CD4-positive, alpha-beta T cell treated with Interleukin-17A for 1 hour (primary cell): ENCODE results near the gene MAPKAPK3.

Source experiments
- DNase-seq: peaks from one replicate; pipeline ENCODE4 v3.0.0-alpha.2; 2020

Gene MAPKAPK3

DNA sequence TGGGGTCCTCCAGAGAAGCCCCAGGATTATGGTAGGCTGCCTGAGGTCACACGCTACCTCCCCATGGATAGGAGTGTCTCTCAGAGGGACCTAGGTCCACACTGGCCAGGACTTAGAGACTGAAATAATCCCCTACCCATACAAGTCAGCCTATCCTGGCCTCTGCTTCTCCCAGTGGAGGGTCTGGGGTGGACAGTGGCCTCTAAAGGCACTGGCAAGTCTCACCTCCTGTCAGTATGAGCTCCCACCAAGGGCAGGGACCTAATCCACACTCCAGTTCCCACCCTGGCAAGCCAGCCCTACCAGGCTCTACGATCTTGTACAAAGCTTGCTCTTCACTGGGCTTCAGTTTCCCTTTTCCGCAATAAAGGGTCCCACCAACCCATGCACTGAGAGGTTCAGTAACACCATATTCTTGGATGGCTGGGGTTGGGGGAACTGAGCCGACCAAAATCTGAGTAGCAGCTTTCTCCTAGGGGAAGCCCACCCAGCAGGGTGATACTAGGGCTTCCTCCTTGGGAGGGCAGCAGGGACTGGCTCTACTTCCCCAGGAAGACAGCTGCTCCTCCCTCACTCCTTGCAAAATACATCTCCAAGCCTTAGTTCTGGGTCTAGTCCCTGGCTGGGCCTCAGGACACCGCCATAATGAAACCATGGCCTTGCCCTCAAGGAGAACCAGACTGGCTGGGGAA lies 7.7 kb upstream of the MAPKAPK3 start:
- no peak for DNase-seq

DNA sequence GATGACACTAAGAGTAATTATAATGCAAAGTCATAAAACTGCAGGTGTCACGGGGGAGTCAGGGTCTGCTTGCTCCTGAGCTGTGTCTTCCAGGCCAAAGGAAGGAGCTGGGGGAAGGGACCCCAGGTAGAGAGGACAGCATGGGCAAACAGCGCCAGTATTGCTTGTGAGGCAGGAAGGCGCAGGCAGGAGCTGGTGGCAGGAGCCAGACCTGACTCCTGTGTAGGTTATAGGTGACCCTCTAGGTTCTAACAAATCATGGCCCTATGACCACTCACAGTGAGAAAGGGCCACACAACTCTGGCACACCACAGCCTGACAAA lies 7.2 kb upstream of the MAPKAPK3 start:
- no peak for DNase-seq

DNA sequence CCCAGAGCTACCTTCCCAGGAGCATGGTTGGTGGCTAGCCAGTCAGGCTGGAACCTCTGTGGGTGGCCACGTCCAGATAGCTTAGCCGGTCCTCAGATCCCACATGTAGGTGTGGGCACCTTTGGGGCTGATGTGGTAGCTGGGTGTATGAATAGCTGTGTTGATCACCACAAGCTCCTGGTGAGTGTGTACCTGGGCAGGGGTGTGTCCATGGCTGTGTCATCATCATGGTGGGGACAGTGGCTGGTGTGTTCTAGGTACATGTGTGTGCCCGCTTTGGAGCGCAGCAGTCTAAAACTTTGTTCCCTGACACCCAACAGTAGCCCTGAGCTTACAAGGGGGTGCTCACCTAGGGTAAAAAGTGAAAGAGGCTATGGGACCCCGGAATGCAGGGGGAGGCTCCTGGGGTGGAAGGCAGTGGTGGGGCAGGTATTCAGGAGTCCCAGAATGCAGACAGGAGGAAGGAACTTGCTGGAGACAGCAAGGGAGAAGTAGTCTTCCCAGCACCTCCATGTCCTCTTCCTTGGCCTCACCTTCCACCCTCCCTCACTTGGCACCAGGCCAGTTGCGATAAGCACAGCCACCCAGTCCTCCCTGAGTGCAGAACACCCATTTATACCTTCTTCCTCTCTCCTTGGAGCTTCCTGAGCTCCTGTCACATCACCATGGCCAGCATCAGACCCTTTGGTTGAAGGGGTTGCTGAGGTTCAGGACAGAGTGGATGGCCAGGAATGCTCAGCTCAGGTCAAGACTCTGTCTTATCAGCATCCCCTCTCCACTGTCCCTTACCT lies 6.6 kb upstream of the MAPKAPK3 start:
- no peak for DNase-seq

DNA sequence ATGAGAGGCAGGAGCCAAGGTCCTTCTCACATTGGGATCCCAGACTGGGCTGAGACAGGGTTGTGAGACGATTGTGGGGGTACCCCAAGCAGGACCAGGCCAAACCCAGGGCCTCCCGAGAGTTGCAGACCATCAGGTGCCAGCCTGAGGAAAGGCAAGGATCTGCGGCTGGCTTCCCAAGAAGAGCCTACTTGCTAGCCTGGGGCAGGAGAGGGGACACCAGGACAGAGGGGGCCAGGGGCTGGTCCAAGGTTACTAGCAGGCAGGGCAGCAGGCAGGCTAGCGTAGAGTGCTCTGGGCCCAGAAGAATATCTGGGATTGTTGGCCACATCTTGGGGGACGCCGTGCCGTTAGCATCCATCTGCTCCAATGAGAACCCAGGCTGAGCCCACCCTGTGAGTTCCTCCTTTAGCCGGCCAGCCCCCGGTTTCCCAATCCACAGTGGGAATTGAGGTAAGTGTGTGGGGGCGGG lies 5.9 kb upstream of the MAPKAPK3 start:
- no peak for DNase-seq

DNA sequence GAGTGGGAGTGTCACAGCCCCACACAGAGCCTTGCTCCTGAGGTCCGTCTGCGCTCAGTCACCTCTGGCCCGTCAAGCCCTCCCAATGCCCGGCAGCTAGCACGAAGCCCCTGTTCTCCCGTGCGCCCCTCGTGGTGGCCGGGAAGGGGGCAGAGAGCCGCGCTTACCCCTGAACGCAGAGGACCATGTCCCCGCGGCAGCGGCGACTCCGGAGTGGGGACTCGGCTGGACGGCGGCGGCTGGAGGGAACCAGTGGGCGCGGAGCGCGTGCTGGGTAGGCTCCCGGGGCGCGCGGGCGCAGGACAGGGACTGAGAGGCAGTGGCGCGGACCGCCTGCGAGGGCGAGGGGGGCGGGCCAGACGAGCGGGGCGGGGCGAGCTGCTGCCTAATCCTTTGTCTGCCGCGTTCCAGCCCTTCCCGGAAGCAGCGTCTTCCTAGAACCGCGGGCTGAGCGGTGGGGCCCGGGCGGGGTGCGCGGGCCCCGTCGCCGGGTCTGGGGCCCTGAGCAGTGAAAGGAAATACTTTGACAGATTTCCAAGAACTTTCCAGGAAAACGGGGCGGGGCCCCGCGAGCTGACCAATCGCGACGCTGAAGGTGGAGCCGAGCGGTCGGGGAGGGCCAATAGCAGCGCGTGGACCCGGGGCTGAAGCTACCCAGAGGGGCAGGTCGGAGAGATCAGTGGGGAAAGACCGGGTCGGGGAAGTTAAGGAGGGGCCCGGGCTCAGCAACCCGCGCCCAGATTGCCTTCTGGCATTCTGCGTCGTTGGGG lies 5.3 kb upstream of the MAPKAPK3 start, which contains the start of gene CISH:
TSS of gene CISH (minus strand) at position 311 of the 770 bp plus-strand sequence. CDS start at position 187, 124 bp downstream.
- peak; percentile 96 for DNase-seq

DNA sequence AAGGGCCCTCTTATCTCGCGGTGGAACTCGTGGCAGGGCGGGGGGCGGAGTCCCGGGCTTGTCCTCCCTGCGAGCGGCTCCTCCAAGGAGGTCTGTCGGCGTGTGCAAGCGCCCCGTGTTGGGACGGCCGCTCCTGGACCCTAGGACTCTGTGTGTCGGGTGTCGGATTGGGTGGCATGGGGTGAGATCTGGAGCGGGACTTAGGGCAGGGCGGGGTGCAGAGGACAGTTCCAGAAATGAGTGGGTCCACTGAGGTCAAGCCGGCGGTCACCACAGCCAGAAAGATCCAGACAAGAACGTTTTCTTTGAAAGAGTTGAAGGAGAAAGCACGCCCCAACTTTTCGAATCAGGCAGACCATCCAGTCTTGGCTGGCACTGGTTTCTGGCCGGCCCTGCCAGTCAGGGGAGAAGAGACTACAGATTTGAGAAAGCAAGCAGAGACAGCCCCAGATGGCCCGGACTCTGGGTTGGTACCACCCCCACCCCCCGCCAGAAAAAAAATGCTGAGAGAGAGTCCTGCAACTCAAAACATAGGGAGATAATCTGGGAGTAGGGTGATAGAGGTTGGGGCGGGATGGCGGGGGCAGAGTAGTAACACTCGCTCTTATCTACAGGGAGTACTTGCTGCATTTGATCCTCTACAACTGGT lies 4.6 kb upstream of the MAPKAPK3 start:
- no peak for DNase-seq

DNA sequence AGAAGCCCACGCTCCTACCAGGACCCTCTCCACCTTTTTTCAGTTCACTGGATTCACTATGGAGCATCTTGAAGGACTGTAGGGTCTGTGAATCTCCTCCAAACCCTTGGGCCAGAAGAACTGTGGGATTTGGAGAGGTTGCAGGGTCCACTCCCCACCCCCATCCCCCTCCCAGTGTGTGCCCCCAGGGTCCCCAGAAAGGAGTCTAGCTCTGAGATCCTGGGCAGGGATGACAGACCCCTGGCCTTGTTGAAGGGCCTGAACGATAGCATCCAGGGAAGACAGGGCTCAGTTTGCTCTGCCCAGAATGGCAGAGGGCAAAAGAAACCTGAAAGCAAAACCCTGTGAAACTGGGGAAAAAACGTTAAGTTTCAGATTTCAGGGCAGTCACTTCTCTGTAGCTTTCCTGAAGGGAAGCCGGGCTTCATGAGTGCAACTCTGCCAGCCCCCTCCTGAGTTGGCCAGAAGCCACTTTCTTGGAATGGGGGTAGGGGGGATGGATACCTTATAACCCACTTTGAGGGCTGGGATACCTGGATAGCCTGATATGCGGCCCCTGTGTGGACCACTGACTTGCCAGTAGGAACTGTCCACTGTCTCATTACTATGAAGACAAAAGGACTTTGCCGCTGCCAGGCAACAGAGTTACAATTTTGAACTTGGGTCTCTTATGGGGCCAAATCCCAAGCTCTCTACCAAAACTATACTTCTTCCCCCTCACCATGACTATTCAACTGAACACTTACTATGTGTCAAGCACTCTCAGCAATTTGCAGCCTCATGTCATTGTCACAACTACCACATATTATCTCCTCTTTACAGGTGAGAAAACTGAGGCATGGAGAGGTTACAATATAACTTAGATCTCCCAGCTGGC lies 3.7 kb upstream of the MAPKAPK3 start:
- DNase-seq = no peak

DNA sequence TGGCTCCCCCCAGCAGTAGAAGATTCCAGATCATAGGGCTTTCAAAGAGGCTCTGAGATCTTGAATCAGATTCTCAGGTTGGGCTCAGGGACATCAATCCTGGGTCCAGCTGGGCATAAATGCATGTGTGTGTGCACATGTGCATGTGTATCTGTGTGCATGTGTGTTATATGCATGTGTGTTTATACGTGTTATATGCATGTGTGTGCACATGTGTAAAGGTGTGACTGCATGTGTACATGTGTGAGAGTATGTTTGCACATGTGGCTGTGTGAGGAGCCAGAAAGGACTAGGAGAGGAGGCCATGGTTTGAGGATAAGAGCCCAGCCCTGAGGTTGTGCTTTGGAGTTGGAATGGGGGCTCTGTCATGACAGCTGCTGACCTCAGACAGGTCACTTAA lies 1.8 kb upstream of the MAPKAPK3 start:
- no peak for DNase-seq

DNA sequence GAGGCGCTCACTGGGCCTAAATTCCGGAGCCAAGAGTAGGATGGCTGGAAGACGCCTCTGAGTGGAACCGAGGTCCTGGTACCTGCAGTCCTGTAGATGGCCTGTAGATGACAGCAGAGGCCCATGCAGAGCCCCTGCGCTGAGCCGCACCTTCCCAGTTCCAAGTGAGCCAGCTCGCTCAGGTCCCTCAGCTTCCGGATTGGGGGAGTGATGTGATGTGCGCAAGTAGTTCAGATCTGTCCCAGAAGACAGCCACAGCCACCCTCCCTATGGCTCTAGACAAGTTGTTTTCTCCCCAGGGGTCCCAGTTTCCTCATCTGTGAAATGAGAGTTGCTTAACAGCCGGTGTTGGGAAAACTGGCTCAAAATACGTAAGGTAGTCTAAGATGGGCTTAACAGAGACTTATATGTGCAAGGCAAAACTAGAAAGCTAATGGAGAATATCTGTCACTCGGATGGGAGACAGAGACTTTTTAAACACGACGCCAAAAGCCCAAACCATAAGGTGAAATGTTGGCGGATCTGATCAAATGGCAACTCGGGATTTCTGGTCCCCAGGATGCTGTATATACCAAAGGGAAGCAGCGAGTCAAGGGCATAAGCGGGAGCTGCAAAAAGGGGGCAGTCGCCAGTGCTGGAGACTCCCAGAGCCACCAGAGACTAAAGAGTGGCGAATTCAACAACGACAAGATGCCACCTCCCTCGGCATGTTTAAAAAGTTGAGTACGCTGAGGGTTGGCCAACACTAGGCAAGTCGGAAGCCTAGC lies 765 bp upstream of the MAPKAPK3 start:
- peak; percentile 86 for DNase-seq

DNA sequence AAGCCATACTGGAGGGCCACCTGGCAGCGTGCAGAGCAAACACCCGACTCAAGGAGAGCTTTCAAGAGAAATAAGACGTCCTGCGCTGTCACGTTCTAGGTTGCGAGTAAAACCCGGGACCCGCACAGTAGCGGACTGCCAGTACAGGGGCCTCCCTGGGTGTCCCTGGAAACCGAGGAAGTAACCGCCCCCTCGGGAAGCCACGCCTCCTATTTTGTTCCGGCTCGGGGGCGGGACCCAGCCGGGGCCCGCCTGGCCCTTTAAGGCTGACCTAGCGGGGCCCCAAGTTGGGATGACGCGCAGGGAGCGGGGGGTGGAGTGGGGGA lies 218 bp upstream of the MAPKAPK3 start:
- DNase-seq = peak; percentile 96

DNA sequence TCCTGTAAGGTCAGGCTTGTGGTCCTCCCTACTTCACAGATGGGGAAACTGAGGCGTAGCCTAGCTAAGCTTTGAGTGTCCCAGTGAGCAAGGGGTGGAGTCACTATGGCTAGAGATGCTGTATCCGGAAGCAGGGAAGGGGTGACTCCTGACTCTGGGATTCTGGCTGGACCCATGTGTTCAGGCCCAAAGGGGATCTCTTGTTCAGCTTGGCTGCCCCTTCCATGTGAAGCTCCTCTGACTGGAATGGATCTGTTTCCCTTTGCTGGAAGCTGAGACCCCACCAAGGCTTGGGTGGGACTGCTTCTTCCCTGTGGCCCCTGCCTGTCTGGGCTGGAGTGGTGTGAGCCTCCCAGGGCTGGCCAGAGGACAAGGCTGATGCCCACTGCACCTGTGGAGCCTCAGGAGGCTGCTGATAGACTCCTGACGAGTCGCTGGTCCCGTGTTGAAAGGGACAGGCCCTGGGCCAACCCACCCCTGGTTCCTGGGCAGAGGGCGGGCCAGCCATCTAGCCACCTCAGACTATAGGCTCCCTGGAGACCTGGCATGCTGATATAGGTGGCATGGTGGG lies 1.0 kb downstream of the MAPKAPK3 start:
- no peak for DNase-seq

DNA sequence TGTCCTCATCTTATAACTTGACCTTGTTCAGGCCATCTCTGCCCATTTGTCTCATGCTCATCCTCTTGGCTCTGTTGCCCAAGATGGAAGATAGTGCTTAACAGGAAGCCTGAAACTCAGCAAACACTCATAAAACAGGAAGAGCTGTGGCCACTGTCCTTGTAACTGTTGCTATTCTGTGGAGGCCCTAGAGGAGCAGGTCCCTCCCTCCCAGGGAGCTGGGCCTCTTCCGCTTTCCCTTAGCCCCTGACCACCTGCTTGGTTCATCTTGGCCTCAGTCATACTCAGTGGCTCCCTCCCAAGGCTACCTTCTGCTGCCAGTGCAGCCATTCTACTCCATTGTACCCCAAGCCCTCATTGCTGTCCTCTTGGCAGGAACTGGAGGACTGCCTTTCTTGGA lies 3.5 kb downstream of the MAPKAPK3 start:
- DNase-seq = no peak

DNA sequence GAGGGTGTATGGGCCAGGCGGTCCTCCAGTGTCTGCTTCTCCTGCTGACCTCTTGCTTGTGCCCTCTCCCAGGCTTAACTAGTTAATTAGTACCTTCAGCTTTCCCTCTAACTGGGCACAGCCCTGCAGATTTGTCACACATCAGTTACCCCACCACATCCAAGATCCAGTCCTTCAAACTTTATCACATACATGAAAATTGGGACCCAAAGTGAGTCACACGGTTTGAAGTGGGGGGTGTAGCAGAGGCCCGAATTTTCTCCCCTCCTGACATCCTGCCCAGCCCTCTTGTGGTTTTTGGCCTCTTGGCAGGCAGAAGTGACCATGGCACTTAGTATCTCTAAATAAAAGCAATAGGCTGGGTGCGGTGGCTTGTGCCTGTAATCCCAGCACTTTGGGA lies 3.9 kb downstream of the MAPKAPK3 start:
- no peak for DNase-seq

DNA sequence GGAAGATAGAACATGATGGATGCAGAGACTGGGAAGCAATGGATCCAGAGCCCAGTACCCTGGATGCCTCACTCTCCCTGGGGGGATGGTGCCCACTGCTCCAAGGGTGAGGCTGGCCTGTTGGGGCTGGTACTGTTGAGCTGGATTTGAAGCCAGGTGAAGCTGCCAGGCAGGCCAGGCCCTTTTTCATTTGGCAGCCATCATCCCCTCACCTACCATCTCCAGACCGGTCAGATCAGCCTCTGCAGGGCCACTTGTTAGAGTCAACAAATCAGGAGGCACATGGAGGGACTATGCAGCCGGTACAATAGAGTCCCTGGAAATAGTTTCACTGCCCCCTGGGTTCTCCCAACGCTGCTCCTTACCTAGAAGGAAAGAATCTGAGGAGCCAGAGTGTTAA lies 5.9 kb downstream of the MAPKAPK3 start:
- no peak for DNase-seq

DNA sequence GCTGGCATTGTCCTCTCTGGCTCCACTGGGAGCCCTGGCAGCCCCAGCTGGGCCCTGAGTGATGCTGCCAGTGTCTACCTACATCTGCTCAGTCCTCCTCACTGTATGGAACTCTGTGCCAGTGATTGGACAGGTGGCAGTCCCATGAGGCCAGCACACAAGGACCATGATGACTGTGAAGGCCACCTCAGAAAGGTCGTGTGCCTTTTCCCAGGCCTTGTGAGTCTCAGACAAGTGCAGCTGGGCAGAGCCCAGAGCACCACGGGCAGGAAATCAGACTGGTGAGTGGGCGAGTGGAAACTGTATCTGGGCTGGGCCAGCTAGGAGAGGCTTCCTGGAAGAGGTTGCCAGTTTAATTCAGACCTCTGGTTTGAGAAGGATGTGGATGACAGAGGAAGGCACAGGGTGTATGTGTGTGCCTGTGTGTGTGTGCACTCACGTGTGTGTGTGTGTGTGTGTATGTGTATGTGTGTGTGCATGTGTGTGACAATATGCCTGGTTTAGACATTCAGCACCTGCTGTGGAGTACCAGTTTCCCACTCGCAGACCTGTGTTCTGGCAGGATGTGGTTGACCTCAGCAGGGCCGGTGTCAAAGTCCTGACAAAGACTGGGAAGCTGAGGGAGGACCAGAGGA lies 7.0 kb downstream of the MAPKAPK3 start:
- DNase-seq = peak; percentile 62

DNA sequence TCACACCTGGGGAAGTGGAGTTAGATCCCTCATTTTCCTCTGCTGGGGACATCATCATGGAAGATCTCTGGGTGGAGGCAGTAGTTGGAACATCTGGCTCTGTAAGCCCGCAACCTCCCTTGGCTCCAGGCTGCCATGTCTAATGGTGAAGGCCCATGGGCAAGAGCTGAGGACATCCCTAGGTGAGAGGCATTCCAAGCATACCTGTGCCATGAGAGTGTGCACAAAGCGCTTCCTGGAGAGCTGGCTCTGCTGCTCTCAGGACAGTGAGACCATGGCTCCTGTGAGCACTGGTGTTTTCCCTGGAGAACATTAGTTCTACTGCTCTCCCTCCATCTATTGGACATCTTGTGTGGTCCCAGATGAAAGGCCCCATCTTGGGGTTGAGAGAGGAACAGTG lies 7.7 kb downstream of the MAPKAPK3 start:
- DNase-seq = no peak

DNA sequence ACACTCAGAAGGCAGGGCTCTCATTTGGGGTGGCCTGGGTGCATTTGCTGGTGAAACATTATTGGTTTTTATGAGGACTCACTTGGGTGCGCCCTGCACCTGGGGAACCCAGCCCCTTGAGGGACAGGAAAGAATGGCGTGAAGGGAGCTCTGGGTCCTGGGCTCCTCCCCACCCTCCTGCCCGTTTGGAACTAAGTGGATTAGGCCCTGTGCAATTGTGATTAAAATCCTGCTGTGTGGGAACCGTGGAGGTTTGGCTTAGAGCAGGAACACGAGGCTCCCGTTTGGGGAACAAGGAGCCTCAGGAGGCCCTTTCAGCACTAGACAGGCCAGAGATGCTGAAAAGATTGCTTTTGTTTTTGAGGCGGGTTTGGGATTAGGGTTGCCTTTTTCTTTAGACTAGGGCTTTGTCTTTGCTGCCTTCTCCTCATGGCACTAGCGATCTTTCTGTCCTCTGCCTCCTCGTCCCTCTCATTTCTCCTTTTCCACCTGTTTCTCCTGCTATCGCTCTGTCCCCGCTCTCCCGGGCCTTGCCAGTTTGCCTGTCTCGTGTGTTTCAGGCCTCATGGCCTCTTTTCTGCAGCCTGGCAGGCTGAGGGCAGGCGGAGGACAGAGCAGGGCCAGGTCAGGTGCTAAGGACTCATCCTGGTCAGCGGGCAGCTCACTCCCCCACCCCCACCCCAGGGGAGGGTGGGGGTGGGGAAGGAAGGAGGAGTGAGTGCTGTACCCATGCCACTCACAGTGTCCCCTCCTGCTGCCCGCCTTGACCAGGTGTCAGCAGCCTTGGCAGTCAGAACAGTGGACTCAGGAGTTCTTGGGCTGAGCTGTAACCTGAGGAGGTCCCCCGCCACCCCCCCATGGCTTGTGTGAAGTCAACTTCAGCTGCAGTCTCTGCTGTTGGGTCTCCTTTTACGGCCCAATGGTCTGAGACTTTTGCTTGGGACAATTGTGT lies 8.6 kb downstream of the MAPKAPK3 start:
- DNase-seq = no peak

DNA sequence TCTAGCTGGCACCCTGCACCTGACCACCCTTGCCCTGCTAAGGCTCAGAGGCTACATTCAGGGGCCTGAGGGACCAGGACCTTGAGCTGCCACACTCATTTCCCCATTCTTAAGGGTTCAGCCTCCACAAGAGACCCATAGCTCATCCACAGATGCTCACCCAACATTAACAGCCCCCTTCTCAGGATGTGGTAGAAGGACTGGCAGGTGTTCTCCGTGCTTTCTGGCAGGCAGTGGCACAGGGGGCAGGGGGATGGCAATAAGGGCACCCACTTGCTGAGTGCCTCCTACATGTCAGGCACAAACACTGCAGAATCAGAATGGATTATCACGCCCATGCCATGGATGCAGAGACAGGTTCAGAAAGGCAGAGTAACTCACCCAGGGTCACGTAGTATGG lies 9.4 kb downstream of the MAPKAPK3 start:
- DNase-seq = no peak

DNA sequence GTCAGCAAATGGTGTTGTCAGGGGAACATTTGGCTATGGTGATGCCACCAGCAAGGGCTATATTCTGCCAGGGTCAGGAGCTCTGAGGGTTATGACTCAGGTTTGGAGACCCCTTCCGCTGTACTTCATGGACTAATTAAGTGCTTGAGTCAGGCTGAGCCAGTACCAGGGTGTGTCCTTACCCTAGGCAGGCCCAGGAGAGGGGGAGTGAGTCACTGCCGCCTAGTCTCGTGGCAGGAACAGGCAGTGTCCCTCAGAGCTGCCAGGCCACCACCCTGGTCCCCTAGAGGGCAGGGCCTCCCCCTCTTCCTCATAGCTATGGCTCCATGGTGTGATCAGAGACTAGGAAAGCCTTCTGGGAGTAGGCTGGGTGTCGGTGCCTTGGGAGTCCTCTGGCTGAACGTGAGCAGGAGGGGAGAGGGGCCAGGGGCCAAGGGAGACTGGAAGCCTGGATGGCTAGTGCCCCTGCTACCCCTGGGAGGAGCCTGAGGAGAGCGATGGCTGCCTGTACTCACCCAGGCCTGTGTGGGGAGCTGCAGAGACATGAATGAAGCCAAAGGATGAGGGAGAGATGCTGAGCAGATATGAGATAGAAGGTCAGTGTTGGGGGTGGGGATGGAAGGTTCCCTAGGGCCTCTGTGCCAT lies 10.6 kb downstream of the MAPKAPK3 start:
- DNase-seq = no peak
